Bladder microvascular endothelial cell (primary cell): ENCODE measurements around the gene LONP2. TPM values are rescaled to one million over a fixed set of nuclear protein-coding genes. Genes with fewer than 3 reads are reported as not detected.

Source experiments
- total RNA-seq: library from RNA; depleted of rRNA; stranded (reverse); fragments of >200 nt; gene quantifications from 2 replicates; pipeline ENCODE4 v1.2.3, GENCODE V29; 2014

LONP2 gene
- total RNA-seq = 18.9 and 48.1 TPM in 2 replicates

GRCh38 chr16:48244080-48244862, at the start of gene LONP2:
Gene LONP2 (plus strand): TSS chr16:48244300. CDS start chr16:48244389, 89 bp downstream.

GRCh38 chr16:48247311-48247710, 3.2 kb downstream of the LONP2 start, which contains the start of gene ABCC11:
Gene ABCC11 (minus strand): TSS chr16:48247539. CDS start chr16:48231921, 15,618 bp downstream.

GRCh38 chr16:48385253-48386150, 141.4 kb downstream of the LONP2 start, which contains the start of gene SIAH1:
Gene SIAH1 (minus strand): TSS chr16:48385413. CDS start chr16:48362428, 22,985 bp downstream.

Other genes starting within 250 kb of the LONP2 start
- gene ABCC12, start 88.3 kb upstream of the LONP2 start, total RNA-seq = not detected in 2 replicates
- gene ABCC11, start 3.2 kb downstream of the LONP2 start, total RNA-seq = not detected in 2 replicates
- gene SIAH1, start 141.1 kb downstream of the LONP2 start, total RNA-seq = 21.2 and 29.6 TPM in 2 replicates